Measurements from ENCODE around the gene HMCN2.
A peak's percentile ranks its signal among the peaks of the same experiment; 100 is the strongest.
"Not testable (repeated sequence)": the region's sequence is repeated elsewhere in the genome, so short reads cannot be mapped to it uniquely, and the experiment has no call there.

The HMCN2 gene

DNA sequence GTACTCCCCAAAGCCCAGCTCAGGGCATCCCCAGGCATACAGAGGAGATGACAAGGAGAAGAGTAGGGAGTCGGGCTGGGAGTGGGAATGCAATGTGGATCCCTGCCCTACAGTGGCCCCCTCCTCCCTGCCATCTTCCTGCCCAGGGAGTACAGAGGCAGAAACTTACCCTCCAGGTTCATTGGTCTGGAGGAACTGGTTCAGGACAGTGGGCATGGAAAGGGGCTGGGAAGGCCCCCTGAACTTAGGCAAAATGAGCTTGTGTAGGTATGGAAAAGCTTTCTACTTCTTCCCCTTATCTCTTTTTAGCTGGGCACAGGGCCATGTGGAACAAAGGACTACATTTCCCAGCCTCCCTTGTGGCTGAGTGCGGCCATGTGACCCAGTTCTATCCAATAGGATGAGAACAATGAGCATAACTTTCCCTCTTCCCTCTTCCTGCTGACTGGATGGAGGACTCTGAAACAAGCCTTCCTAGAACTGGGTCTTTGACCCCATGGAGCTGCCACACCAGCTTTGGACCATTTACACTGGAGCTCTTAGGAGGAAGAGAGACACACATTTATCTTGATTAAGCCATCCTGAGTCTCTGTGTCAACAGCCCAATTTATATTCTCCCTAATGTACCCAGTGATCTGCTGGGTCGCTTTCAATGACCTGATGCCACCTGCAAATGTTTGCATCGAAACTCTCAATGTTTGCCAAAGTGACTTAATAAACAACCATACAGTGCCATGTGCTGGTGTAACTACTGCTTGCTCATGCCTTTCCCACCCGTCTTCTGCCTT, 25.0 kb upstream of the HMCN2 start:
- DNase-seq = peak; percentile 88

DNA sequence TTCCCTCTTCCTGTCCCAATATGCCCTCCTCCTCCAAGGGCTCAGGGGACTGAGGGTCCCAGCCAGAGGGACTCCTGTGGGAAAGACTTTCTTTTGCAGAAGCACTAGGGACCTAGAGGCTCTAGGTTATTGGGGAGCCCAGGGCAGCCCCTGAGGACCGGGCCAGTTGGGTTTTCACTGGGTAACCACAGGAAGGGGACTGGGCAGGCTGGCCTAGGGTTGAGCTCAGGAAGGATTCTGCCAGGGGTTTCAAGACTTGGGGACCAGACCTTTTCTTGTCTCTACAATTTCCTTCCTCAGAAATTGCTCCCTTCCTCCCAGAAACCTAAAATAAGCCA, 24.4 kb upstream of the HMCN2 start:
- DNase-seq = no peak

DNA sequence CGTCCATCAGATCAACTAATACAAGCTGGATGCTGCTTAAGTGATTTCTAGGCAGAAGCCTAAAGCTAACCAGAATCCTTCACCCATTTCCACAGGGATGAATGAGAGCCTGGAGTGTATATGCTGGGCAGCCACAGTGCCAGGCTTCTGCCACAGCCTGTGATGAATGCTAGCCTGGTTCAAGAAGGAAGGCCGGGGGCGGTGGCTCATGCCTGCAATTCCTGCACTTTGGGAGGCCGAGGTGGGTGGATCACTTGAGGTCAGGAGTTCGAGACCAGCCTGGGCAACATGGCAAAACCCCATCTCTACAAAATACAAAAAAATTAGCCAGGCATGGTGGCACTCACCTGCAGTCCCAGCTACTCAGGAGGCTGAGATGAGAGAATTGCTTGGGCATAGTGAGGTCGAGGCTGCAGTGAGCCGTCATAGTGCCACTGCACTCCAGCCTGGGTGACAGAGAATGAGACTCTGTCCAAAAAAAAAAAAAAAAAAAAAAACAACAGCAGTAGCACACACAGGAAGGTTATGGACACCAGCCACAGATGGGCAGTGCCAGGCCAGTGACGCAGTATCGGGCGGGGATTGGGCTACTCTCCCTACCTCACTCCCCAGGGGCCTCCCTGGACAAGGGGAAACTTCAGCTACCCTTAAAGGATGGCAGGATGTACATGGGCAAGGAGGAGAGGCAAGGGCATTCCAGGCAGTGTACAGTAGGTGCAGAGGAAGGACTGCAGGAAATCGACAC, 23.1 kb upstream of the HMCN2 start:
- no peak for DNase-seq

DNA sequence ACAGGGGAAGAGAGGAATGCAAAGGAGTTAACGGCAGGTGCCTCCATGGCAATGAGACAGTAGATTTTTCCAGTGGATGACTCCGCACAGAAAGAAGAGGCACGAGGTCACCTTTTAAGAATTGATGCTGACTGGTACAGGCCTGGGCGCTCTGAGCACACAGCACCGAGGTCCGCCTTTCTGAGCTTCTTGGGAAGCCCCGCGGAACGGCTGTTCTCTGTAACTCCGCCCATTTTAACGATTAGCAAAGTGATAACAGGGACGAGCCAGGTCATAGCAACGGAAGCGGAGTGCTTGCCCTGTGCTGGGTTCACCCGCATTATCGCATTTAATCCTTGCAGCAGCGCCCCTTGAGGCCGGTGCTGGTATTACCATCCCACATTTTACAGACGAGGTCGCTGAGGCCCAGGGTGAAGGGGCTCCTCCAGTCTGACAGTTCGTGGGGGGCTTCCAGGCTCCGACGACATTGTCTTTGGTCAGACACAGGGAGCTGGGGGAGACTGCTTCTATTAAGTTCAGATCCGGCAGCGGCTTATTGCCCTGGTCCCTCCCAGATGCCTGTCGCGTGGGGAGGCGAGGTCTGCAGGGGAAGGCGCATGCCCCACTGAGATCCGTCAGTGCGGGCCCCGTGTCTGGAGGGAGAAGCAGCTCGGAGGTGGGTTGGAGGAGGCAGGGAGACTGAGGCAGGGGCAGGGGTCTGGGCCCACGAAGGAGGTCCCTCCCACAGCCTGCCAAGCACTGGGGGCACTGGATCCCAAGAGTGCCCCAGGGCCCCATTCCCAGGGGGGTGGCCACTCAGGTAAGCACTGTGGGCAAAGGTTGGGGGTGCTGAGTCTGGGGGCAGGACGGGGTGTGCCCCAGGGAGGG, 22.3 kb upstream of the HMCN2 start:
- peak; percentile 90 for DNase-seq

DNA sequence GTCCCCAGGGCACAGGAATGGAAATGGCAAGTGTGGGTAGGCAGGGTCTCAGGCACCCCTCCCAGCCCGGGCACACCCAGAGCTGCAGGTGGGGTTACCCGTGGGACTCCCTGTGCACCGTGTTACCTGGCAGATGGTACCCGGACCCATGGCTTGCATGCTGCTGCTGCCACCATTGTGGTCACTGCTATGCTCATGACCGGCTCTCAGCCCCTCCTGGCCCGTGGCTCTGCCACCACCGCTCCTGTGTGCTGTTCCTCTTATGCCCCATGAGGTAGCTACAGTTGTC, 21.7 kb upstream of the HMCN2 start:
- DNase-seq = no peak

DNA sequence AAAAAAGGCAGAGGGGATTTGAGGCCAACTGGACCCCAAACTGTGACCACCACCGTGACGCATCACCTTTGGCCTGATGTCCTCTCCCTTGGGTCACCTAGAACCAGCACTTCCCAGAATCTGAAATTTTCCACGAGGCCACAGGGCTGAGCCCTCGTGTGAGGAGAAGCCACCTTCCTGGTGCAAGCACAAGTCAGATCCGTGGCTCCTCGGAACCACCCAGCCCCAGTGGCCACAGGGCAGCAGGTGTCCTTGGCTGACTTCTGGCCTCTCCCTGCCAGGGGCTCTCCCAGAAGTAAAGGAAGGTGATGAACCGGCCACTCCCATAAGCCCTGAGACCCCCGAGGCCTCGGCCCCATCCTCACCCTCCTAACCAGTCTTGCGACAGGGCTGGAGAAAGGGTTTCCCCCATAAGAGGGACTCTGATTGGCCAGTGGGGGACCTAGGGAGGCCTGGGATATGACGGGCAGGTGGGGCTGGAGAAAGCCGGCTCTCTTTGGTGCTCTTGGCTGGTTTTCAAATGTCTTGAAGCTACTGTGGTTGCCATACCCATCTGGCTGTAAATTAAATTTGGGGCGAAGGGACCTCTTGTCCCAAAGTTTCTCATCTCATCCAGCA, 20.9 kb upstream of the HMCN2 start:
- DNase-seq = no peak

DNA sequence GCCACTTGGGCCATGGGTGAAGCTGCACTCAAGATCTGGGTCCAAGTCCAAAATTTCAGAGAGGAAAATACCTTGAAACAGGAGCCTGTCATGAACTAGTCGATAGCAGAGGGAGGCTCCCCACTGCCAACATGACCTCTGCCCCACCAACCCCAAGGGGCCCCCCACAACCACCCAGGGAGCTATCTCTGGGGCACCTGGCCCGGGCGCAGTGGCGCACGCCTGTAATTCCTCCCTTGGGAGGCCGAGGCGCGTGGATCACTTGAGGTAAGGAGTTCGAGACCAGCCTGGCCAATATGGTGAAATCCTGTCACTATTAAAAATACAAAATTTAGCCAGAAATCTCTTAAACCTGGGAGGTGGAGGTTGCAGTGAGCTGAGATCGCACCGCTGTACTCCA, 20.1 kb upstream of the HMCN2 start:
- DNase-seq = no peak

DNA sequence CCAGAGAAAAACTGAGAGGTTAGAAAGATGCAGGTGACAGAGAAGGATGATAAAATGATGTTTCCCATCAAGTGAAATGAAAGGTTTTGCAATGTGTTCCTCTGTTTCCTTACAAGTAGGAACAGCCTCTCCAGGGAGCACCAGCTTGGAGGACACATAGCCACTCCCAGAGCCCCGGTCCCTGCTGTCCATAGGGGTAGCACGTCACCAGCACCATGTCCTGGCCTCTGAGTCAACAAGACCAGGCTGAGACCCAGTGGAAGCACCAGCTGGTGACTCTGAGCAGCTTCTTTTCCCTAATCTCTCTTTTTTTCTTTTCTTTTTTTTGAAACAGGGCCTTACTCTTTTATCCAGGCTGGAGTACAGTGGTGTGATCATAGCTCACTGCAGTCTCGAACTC, 19.4 kb upstream of the HMCN2 start:
- DNase-seq = no peak

DNA sequence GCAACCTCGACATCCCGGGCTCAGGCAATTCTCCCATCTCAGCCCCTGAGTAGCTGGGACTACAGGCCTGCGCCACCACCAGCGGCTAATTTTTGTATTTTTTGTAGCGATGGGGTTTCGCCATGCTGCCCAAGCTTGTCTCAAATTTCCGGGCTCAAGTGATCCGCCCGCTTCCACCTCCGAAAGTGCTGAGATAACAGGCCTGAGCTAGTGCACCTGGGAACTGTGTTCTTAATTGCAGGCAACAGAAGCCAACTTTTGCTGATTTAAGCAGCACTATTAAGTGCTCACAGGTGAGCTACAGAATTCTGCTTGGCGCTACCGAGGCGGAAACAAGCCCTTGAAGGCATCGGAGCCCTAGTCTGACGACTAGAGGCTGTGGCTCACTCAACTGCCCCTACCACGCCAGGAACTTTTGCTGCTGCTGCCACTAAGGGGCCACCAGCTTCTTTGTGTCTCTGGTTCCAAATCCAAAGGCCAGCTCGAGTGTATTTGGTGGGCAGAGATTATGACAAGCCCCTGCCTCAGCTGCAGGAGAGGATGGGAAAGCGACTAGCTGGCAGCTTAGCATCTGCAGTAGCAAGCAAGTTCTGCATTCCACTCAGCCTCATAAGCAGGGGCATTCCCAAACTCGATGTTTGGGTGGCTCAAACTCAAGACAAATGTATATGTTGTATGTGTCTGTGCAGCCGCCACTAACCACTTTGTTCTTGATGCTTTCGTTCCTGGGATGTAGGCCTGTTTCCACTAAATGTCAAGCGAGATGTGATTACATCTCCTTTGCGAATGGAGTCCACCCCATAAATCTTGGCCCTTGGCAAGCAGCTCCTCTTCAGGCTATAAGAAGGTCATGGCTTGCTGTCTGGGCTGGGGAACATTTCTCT, 10.6 kb upstream of the HMCN2 start:
- no peak for DNase-seq

DNA sequence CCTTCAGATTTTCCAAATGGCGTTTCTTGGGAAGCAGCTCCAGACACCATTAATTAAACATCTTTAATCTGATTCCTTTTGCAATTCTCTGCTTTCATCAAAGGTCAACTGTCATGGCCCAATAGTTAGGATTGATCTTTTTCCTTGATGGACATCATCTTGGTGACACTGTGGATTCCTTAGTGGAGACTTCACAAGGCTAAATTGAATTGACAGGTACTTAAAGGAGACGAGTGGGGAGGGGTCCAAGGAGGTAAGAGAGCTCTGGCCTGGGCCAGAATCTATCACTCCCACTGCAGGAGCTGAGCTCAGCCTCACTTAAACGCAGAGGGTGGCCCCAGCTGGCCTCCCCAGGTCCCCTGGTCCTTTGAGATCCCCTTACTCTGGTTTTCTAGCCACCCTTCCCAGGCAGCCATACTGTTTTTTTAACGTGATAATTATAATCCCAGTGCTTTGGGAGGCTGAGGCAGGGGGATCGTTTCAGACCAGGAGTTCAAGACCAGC, 9.9 kb upstream of the HMCN2 start:
- DNase-seq = no peak

DNA sequence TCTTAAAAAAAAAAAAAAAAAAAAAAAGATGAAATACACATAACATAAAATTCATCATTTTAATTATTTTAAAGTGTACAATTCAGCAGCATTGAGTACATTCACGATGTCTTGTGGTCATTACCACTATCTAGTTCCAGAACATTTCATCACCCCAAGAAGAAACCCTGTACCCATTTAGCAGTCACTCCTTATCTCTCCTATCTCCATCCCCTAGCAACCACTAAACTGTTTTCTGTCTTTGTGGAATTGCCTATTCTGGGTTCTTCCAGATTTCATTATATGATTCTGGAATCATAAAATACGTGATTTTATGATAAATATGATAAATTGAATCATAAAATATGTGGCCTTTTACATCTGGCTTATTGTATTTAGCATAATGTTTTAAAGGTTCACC, 8.9 kb upstream of the HMCN2 start:
- no peak for DNase-seq

DNA sequence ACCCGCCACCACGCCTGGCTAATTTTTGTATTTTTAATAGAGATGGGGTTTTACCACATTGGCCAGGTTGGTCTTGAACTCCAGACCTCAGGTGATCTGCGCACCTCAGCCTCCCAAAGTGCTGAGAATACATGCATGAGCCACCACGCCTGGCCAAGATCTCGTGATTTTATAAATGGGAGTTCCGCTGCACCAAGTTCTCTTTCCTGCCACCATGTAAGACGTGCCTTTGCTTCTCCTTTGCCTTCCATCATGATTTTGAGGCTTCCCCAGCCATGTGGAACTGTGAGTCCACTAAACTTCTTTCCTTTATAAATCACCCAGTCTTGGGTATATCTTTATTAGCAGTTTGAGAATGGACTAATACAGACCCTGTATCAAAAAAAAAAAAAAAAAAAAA, 7.4 kb upstream of the HMCN2 start:
- not testable (repeated sequence) for DNase-seq

DNA sequence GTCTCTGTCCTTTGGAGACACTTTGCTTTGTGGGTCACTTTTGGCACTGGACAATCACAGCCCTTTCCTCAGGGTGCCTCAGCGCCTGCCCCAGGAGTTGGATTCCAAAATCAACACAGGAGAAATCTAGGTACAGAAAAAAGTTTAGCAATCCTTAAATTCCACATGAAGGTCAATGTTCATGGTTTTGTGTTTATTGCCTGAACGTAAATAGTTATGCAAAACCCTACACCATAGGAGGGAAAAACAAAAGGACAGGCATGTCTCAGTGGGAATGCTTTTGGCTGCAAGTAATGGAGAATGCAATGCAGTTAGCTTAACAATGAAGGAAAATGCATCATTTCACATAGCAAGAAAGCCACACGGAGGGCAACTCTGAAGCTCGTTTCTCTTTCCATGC, 6.5 kb upstream of the HMCN2 start:
- DNase-seq = no peak

DNA sequence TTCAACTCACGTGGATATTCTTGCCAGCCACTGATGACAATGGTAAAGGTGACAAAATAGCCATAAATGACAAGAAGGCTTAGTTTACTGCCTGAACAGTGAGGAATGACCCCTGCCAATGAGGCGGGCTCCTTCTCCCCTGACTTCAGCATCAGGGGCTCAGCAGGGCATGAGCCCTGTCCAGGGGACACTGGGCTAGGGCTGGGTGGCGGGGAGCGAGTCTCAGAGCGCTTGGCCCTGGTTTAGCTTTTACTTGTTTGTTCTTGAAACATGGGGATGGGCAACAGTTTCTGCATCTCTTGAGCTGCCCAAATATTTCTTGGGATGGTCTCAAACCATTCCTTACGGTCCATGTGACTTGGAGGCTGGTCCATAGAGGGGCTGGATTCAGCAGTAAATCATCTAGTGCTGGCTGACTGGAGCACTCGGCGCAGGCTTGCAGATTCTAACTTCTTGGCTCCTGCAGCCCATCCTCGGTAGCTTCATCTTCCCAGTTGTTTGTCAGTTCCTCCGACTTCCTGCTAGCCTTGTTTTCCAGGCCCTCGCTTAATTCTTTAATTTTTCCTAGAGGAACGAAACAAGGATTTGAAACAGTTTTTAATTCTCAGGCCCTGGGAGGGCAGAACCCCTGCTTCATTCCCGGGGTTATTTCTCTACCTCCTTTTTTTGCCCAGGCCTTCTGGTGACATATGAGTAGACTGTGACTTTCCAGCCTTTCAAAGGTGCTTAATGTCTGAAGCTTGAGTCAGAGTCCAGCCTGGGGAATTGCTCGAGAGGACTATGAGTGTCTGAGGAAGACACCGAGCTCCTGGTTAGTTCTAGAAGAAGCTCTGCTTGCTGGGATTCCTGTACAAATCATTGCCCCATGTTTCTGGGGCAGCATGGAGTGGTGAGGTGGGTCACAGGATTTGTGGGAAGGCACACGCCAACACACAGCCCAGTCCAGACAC, 4.5 kb upstream of the HMCN2 start:
- no peak for DNase-seq

DNA sequence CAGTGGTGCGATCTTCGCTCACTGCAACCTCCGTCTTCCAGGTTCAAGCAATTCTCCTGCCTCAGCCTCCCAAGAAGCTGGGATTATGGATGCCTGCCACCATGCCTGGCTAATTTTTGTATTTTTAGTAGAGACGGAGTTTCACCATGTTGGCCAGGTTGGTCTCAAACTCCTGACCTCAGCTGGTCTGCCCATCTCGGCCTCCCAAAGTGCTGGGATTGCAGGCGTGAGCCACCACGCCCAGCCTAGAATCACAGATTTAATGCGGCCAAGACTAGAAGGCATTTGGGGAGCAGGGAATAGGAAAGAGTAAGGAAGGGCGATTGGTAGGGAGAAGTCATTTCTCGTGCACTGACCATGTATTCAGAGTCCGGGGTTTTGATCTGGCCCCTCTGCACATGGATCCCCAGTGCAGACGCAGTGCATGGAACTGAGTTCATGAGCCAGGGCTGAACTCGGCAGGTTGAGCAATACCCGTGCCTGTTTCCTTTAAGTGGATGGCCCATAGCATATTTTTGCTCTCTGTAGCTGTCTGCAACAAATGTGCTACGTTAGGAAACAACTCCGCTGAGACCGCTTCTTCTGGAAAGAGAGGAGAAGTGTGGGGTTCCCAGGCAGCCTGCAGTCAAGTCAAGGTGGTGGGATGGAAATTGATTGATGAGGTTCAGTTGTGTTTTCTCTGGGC, 3.4 kb upstream of the HMCN2 start:
- DNase-seq = no peak

DNA sequence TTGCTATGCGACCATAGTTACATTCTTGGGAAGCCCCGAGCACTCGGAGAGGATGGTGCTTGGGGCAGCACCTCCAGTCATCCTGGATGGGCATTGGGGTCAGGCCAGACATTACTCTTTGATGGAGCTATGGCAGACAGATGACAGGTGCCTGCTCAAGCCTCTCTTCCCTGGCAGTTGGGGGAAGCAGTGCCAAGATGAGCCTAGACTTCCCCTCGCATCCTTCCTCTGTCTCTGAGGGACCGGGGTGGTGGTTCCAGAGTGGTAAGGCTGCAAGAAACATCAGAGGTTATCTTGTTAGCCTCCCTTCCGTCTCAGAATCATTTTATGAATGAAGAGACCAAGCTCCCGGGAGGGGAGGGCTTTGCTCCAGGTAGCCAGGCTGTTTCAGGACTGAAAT, 2.8 kb upstream of the HMCN2 start:
- no peak for DNase-seq

DNA sequence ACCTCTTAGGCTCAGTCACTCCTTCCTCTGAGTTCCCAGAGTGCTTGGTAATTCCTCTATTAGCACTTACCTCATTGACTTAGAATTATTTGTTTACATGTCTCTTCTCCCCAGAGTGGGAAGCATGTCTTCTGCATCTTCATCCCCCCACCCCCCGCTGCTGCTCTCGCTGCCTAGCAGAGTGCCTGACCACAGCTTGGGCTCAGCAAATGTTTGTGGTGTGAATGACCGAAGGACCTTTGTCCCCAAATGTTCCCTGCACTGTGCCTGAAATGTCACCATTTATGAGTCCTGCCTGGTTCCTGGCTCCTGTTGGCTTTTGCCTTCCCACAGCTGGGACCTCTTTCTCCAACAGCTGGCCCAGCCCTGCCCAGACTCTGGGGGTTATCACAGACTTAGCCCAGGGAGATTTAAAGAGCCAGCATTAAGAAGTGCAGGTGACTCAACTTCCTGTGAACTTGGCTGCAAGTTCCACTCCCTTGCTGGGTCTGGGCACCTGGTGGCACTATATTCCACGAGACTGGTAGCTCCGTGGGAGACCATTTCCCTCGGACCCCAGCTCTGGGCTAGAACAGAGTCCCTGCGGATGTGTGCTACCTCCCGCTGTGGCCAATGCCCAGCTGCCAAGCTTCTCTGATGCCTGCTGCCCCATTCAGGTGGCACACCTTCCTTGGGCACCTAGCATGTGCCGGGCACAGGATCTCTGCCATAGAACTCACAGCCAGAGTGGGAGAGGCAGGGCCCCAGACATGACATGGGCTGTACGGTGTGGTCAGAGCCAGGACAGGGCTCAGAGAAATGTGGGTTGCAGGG, 1.8 kb upstream of the HMCN2 start:
- no peak for DNase-seq

DNA sequence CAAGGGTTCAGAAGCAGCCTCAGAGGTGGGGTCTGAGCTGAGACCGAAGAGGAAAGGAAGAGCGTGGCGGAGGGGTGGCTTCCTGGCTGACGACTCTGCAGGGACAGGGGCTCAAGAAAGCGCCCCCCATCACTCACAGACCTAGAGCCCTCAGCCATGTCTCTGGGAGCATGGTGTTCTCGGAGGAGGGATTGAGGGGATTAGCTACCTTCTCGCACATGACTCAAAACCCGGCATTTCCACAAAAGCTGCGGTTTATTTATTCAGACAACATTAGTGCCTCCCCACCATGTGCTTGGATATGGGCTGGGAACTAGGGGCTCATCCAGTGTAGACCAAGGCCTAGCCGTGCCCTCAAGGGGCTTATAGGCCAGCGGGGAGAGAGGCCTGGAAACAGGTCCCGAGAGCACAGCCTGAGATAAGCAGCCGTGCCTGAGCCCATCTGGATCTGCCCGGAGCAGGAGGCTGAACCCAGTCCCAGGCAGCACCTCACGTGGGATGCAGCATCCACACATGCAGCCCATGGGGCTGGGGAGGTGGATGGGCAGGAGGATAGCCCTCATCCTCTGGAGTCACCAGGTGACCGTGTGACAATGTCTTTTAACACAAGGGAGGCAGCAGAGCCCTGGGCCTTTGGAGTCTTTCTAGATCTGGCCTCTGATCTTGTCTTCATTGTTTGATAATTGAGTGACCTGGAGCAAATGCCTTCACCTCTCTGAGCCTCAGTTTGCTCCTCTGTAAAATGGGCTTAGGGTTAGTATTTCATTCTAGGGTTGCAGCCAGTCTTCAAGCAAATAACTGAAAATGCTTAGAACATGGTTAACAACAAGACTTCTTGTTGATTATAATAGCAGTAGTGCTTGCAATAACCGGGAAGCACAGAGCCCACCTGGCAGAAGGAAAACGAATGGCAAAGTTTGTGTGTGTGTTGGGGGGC, 878 bp upstream of the HMCN2 start:
- DNase-seq = no peak
